GM23338 (cell line): Measurements from ENCODE around the gene WDR70. TPM values are rescaled to one million over a fixed set of nuclear protein-coding genes. Genes with fewer than 3 reads are reported as not detected.
A peak's percentile ranks its signal among the peaks of the same experiment; 100 is the strongest.

Experiments used
- ATAC-seq: fragments of 200-7000 bp; cut with Tn5 transposase; 3 replicates; pipeline ENCODE4 v1.9.1; 2020
- DNase-seq: peaks from one replicate; pipeline ENCODE4 v3.0.0-alpha.2; 2015; ENCODE audit warnings: low spot score
- H2AFZ ChIP-seq: fragments of 200-600 bp; sonication (generic); 2 replicates; pipeline ENCODE4 v1.8.0; 2016; ENCODE audit warnings: antibody characterized with exemption, mild to moderate bottlenecking, moderate library complexity
- H3F3A ChIP-seq: fragments of 200-600 bp; sonication (generic); replicated peaks from 2 replicates; pipeline ENCODE4 v1.8.0; 2017; ENCODE audit warnings: antibody characterized with exemption, mixed run types, low read depth
- H3K27ac ChIP-seq: fragments of 200-600 bp; sonication (generic); 2 replicates; pipeline ENCODE4 v1.6.1; 2016; ENCODE audit warnings: low read depth
- H3K27me3 ChIP-seq: fragments of 200-600 bp; sonication (generic); 2 replicates; pipeline ENCODE4 v1.8.0; 2016; ENCODE audit warnings: mild to moderate bottlenecking, mixed run types, moderate library complexity; ENCODE audit not compliant: insufficient read depth
- H3K36me3 ChIP-seq: fragments of 200-600 bp; sonication (generic); 2 replicates; pipeline ENCODE4 v1.8.0; 2016; ENCODE audit warnings: mild to moderate bottlenecking; ENCODE audit not compliant: insufficient read depth
- H3K4me1 ChIP-seq: fragments of 200-600 bp; sonication (generic); 2 replicates; pipeline ENCODE4 v1.8.0; 2016; ENCODE audit warnings: mild to moderate bottlenecking, moderate library complexity; ENCODE audit not compliant: insufficient read depth
- H3K4me2 ChIP-seq: fragments of 200-600 bp; sonication (generic); 2 replicates; pipeline ENCODE4 v1.7.1; 2017; ENCODE audit warnings: mixed run types
- H3K4me3 ChIP-seq: fragments of 200-600 bp; sonication (generic); 2 replicates; pipeline ENCODE4 v1.6.1; 2016; ENCODE audit warnings: mixed run types
- H3K79me2 ChIP-seq: fragments of 200-600 bp; sonication (generic); replicated peaks from 2 replicates; pipeline ENCODE4 v1.8.0; 2017; ENCODE audit warnings: mild to moderate bottlenecking; ENCODE audit not compliant: insufficient read depth
- H3K9me2 ChIP-seq: fragments of 200-600 bp; sonication (generic); 2 replicates; pipeline ENCODE4 v1.8.0; 2017; ENCODE audit not compliant: insufficient read depth
- H4K20me1 ChIP-seq: fragments of 200-600 bp; sonication (generic); replicated peaks from 2 replicates; pipeline ENCODE4 v1.8.0; 2017; ENCODE audit warnings: mild to moderate bottlenecking; ENCODE audit not compliant: insufficient read depth
- H3K27ac Mint-ChIP-seq: 2 replicates; pipeline ENCODE4 v1.8.0; 2020; ENCODE audit warnings: inconsistent platforms, mild to moderate bottlenecking, moderate library complexity, mixed read lengths
- H3K27me3 Mint-ChIP-seq: 3 replicates; pipeline ENCODE4 v1.8.0; 2022; ENCODE audit warnings: low read depth, mild to moderate bottlenecking, moderate library complexity, mixed read lengths, inconsistent platforms; ENCODE audit not compliant: insufficient read depth, poor library complexity
- H3K36me3 Mint-ChIP-seq: 3 replicates; pipeline ENCODE4 v1.8.0; 2021; ENCODE audit warnings: low read depth, mild to moderate bottlenecking, inconsistent platforms, moderate library complexity, mixed read lengths
- H3K4me1 Mint-ChIP-seq: 3 replicates; pipeline ENCODE4 v1.8.0; 2020; ENCODE audit warnings: mild to moderate bottlenecking, inconsistent platforms, mixed read lengths
- H3K4me3 Mint-ChIP-seq: 3 replicates; pipeline ENCODE4 v1.8.0; 2021; ENCODE audit warnings: moderate library complexity, mild to moderate bottlenecking, inconsistent platforms, mixed read lengths
- H3K9me3 Mint-ChIP-seq: 3 replicates; pipeline ENCODE4 v1.8.0; 2020; ENCODE audit warnings: moderate library complexity, mild to moderate bottlenecking, inconsistent platforms, mixed read lengths
- CREB1 ChIP-seq: fragments of 250-450 bp; sonication (Bioruptor Pico); IDR thresholded peaks from 2 replicates; pipeline ENCODE4 v1.5.0; 2020; ENCODE audit warnings: low read depth, mild to moderate bottlenecking, moderate library complexity
- EZH2 ChIP-seq: fragments of 200-600 bp; sonication (generic); IDR thresholded peaks from one replicate; pipeline ENCODE4 v1.8.0; 2017; ENCODE audit warnings: antibody characterized with exemption, mild to moderate bottlenecking, low read depth; ENCODE audit not compliant: unreplicated experiment
- EZH2phosphoT487 ChIP-seq: fragments of 200-600 bp; sonication (generic); IDR thresholded peaks from one replicate; pipeline ENCODE4 v1.8.1; 2018; ENCODE audit warnings: antibody characterized with exemption; ENCODE audit not compliant: unreplicated experiment
- JUNB ChIP-seq: IDR thresholded peaks from one replicate; pipeline ENCODE4 v1.6.1; 2016; ENCODE audit warnings: antibody characterized with exemption; ENCODE audit not compliant: unreplicated experiment
- NANOG ChIP-seq: IDR thresholded peaks from 2 replicates; pipeline ENCODE4 v1.6.1; 2016; ENCODE audit warnings: antibody characterized with exemption, borderline replicate concordance
- POLR2AphosphoS5 ChIP-seq: IDR thresholded peaks from 2 replicates; pipeline ENCODE4 v1.6.1; 2016; ENCODE audit warnings: antibody characterized with exemption, low read depth
- STAT1 ChIP-seq: IDR thresholded peaks from one replicate; pipeline ENCODE4 v1.6.1; 2016; ENCODE audit warnings: antibody characterized with exemption; ENCODE audit not compliant: unreplicated experiment
- ZNF114 ChIP-seq: fragments of 250-450 bp; sonication (Bioruptor Pico); IDR thresholded peaks from 2 replicates; pipeline ENCODE4 v1.5.0; 2020; ENCODE audit warnings: mild to moderate bottlenecking, moderate library complexity
- ZNF331 ChIP-seq: fragments of 250-450 bp; sonication (Bioruptor Pico); IDR thresholded peaks from 2 replicates; pipeline ENCODE4 v1.5.0; 2020; ENCODE audit warnings: low read depth, mild to moderate bottlenecking, moderate library complexity
- polyA plus RNA-seq: library from polyadenylated mRNA; unstranded; fragments of >200 nt; fragmentation: Nextera tagmentation; extraction: Ambion mirVana; gene quantifications from 2 replicates; pipeline ENCODE4 v1.2.1, GENCODE V29; 2016
- total RNA-seq: library from RNA; depleted of rRNA; stranded (reverse); fragments of >200 nt; shearing (Covaris generic); gene quantifications from 2 replicates; pipeline ENCODE4 v1.2.3, GENCODE V29; 2014
- TF ChIP-seq, protein P1 (sequence below): IDR thresholded peaks from one replicate; pipeline ENCODE4 v1.6.1; 2018; ENCODE audit warnings: antibody characterized with exemption; ENCODE audit not compliant: unreplicated experiment
- TF ChIP-seq, protein P2 (sequence below): IDR thresholded peaks from 2 replicates; pipeline ENCODE4 v1.6.1; 2016; ENCODE audit warnings: antibody characterized with exemption
- TF ChIP-seq, protein P3 (sequence below): fragments of 250-450 bp; sonication (Bioruptor Pico); IDR thresholded peaks from 2 replicates; pipeline ENCODE4 v1.5.0; 2020; ENCODE audit warnings: mild to moderate bottlenecking, moderate library complexity

Gene WDR70
- total and polyA plus RNA-seq, 2 experiments from 2014 or later: 34.9 to 86.7 TPM

DNA sequence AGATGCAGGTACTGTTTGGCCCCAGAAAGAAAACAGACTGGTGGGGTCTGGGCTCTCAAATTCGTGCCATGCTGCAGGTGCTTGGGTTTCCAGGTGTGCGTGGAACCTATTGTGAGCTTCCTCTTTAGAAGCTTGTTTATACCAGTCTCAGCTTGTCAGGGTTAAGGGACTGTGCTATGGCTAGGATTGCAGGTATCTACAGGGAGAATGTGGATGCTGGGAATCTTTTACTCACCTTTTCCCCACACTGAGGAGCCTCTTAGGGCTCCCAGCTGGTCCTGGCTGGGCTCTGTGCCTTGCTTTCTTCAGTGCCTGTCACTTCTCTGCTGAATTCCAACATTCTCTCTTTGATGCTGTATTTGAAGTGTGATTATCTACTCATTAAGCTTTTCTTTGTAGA is 111.8 kb downstream of the WDR70 start:
- no peak overlapping the region for H3K27ac ChIP-seq
- Mint-ChIP-seq H3K27me3 (peaks cover 2% of the 10 kb centered on the region), H3K36me3 (peaks cover 13% of the 10 kb centered on the region), H3K9me3 (no peaks in the 10 kb centered on the region), H3K27ac (no peak overlapping the region), H3K4me1 (no peaks in the 10 kb centered on the region), H3K4me3 (no peak overlapping the region)
- no peaks in the 10 kb centered on the region for H3K4me1 ChIP-seq
- no peak for TF ChIP-seq ZNF114 (CRISPR knock-in tag)
- TF ChIP-seq, protein P1, sequence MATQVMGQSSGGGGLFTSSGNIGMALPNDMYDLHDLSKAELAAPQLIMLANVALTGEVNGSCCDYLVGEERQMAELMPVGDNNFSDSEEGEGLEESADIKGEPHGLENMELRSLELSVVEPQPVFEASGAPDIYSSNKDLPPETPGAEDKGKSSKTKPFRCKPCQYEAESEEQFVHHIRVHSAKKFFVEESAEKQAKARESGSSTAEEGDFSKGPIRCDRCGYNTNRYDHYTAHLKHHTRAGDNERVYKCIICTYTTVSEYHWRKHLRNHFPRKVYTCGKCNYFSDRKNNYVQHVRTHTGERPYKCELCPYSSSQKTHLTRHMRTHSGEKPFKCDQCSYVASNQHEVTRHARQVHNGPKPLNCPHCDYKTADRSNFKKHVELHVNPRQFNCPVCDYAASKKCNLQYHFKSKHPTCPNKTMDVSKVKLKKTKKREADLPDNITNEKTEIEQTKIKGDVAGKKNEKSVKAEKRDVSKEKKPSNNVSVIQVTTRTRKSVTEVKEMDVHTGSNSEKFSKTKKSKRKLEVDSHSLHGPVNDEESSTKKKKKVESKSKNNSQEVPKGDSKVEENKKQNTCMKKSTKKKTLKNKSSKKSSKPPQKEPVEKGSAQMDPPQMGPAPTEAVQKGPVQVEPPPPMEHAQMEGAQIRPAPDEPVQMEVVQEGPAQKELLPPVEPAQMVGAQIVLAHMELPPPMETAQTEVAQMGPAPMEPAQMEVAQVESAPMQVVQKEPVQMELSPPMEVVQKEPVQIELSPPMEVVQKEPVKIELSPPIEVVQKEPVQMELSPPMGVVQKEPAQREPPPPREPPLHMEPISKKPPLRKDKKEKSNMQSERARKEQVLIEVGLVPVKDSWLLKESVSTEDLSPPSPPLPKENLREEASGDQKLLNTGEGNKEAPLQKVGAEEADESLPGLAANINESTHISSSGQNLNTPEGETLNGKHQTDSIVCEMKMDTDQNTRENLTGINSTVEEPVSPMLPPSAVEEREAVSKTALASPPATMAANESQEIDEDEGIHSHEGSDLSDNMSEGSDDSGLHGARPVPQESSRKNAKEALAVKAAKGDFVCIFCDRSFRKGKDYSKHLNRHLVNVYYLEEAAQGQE: no peak
- no peak for TF ChIP-seq JUNB
- TF ChIP-seq EZH2phosphoT487: no peak
- no peak for TF ChIP-seq CREB1
- TF ChIP-seq, protein P2, sequence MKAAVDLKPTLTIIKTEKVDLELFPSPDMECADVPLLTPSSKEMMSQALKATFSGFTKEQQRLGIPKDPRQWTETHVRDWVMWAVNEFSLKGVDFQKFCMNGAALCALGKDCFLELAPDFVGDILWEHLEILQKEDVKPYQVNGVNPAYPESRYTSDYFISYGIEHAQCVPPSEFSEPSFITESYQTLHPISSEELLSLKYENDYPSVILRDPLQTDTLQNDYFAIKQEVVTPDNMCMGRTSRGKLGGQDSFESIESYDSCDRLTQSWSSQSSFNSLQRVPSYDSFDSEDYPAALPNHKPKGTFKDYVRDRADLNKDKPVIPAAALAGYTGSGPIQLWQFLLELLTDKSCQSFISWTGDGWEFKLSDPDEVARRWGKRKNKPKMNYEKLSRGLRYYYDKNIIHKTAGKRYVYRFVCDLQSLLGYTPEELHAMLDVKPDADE: no peak
- no peak for TF ChIP-seq STAT1
- no peak for TF ChIP-seq EZH2
- TF ChIP-seq POLR2AphosphoS5: no peak
- no peak for TF ChIP-seq ZNF331 (CRISPR knock-in tag)
- no peak for TF ChIP-seq NANOG
- TF ChIP-seq, protein P3, sequence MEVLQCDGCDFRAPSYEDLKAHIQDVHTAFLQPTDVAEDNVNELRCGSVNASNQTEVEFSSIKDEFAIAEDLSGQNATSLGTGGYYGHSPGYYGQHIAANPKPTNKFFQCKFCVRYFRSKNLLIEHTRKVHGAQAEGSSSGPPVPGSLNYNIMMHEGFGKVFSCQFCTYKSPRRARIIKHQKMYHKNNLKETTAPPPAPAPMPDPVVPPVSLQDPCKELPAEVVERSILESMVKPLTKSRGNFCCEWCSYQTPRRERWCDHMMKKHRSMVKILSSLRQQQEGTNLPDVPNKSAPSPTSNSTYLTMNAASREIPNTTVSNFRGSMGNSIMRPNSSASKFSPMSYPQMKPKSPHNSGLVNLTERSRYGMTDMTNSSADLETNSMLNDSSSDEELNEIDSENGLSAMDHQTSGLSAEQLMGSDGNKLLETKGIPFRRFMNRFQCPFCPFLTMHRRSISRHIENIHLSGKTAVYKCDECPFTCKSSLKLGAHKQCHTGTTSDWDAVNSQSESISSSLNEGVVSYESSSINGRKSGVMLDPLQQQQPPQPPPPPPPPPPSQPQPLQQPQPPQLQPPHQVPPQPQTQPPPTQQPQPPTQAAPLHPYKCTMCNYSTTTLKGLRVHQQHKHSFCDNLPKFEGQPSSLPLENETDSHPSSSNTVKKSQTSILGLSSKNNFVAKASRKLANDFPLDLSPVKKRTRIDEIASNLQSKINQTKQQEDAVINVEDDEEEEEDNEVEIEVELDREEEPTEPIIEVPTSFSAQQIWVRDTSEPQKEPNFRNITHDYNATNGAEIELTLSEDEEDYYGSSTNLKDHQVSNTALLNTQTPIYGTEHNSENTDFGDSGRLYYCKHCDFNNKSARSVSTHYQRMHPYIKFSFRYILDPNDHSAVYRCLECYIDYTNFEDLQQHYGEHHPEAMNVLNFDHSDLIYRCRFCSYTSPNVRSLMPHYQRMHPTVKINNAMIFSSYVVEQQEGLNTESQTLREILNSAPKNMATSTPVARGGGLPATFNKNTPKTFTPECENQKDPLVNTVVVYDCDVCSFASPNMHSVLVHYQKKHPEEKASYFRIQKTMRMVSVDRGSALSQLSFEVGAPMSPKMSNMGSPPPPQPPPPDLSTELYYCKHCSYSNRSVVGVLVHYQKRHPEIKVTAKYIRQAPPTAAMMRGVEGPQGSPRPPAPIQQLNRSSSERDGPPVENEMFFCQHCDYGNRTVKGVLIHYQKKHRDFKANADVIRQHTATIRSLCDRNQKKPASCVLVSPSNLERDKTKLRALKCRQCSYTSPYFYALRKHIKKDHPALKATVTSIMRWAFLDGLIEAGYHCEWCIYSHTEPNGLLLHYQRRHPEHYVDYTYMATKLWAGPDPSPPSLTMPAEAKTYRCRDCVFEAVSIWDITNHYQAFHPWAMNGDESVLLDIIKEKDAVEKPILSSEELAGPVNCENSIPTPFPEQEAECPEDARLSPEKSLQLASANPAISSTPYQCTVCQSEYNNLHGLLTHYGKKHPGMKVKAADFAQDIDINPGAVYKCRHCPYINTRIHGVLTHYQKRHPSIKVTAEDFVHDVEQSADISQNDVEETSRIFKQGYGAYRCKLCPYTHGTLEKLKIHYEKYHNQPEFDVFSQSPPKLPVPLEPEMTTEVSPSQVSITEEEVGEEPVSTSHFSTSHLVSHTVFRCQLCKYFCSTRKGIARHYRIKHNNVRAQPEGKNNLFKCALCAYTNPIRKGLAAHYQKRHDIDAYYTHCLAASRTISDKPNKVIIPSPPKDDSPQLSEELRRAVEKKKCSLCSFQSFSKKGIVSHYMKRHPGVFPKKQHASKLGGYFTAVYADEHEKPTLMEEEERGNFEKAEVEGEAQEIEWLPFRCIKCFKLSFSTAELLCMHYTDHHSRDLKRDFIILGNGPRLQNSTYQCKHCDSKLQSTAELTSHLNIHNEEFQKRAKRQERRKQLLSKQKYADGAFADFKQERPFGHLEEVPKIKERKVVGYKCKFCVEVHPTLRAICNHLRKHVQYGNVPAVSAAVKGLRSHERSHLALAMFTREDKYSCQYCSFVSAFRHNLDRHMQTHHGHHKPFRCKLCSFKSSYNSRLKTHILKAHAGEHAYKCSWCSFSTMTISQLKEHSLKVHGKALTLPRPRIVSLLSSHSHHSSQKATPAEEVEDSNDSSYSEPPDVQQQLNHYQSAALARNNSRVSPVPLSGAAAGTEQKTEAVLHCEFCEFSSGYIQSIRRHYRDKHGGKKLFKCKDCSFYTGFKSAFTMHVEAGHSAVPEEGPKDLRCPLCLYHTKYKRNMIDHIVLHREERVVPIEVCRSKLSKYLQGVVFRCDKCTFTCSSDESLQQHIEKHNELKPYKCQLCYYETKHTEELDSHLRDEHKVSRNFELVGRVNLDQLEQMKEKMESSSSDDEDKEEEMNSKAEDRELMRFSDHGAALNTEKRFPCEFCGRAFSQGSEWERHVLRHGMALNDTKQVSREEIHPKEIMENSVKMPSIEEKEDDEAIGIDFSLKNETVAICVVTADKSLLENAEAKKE (CRISPR knock-in tag): no peak
- H3K4me3 ChIP-seq: no peak overlapping the region
- H4K20me1 ChIP-seq: no peaks in the 10 kb centered on the region
- no peaks in the 10 kb centered on the region for H3F3A ChIP-seq
- no peak overlapping the region for H2AFZ ChIP-seq
- no peaks in the 10 kb centered on the region for H3K79me2 ChIP-seq
- DNase-seq: no peak
- H3K27me3 ChIP-seq: no peaks in the 10 kb centered on the region
- peak; percentile 22; the same call in 1 of the 3 replicates for ATAC-seq
- H3K4me2 ChIP-seq: no peak overlapping the region
- no peaks in the 10 kb centered on the region for H3K9me2 ChIP-seq
- no peaks in the 10 kb centered on the region for H3K36me3 ChIP-seq
